Testis (tissue), 2 donors: ENCODE results near the gene EP400.
"Not testable (repeated sequence)": the region's sequence is repeated elsewhere in the genome, so short reads cannot be mapped to it uniquely, and the experiment has no call there.

ENCODE experiments used
- CTCF ChIP-seq, 3 experiments: fragments of 450-650 bp in 2 of 3; fragments of 200-600 bp in 1 of 3; sonication (generic) in 1 of 3; IDR thresholded peaks; one replicate each; pipeline ENCODE4 v1.5.1; 2016 to 2019; ENCODE audit warnings: antibody characterized with exemption in 3 of 3, mild to moderate bottlenecking in 2 of 3, moderate library complexity in 1 of 3
- POLR2A ChIP-seq: fragments of 450-650 bp; IDR thresholded peaks from one replicate; pipeline ENCODE4 v1.6.1; 2017; ENCODE audit warnings: antibody characterized with exemption, mild to moderate bottlenecking, moderate library complexity

DNA sequence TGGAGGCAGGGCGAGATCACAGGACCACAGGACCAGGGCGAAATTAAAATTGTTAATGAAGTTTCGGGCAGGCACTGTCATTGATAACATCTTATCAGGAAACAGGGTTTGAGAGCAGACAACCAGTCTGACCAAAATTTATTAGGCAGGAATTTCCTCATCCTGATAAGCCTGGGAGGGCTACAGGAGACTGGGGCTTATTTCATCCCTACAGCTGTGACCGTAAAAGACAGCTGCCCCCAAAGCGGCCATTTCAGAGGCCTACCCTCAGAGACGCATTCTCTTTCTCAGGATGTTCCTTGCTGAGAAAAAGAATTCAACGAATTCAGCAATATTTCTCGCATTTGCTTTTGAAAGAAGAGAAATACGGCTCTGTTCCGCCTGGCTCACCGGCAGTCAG, 97.9 kb downstream of the EP400 start:
- TF ChIP-seq CTCF (IDR thresholded peaks at IDR 0.05); POLR2A: not testable (repeated sequence)
